GM12891 (cell line): Measurements from ENCODE around the gene ETS1.

ENCODE experiments used
- POLR2A ChIP-seq: IDR thresholded peaks from 2 replicates; pipeline ENCODE4 v1.6.1; 2011; ENCODE audit warnings: low read depth, low read length, control low read depth
- SPI1 ChIP-seq: IDR thresholded peaks from 2 replicates; pipeline ENCODE4 v1.6.1; 2011; ENCODE audit warnings: low read depth, low read length, control low read depth

GRCh38 chr11:128409476-128409875 lies 177.9 kb downstream of the ETS1 start:
- no peak for TF ChIP-seq SPI1
- no peak for TF ChIP-seq POLR2A
